Stimulated activated CD4-positive, alpha-beta T cell treated with anti-CD3 and anti-CD28 coated beads, Interleukin-12 subunit alpha, Interleukin-12 subunit beta, amount 100 ng/mL, for 24 hours (primary cell): ENCODE results near the gene TGM3.

Experiments used
- DNase-seq, 2 experiments: peaks; one replicate each; pipeline ENCODE4 v3.0.0-alpha.2; 2020; ENCODE audit warnings: low read depth in 2 of 2

TGM3 gene

DNA sequence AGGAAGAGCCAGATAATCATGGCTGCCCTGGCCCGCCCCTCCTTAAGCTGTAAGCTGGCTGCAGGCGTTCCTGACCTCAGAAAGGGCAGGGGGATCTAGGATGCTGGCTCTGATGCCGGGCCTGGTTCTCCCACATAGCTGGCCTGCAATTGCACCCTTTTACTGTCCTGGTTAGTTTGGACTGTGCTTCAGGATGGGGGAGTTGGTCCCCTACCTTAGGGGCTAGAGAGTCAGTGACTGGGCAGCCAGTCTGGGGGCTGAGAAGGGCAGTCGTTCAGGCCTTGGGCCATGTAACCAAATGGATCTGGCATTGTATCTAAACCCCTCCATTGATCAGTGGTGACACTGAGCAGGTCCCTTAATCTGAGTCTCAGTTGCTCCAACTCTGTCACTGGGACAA, 40.7 kb downstream of the TGM3 start:
- DNase-seq: no peak

- DNase-seq: no peak
Observed at GRCh38 chr20:2337142-2337541, 41.3 kb downstream of the TGM3 start.

GRCh38 chr20:2338411-2339066, 42.7 kb downstream of the TGM3 start:
- no peak for DNase-seq

GRCh38 chr20:2340136-2340535, 44.3 kb downstream of the TGM3 start:
- DNase-seq: no peak

- no peak for DNase-seq
Observed at GRCh38 chr20:2340823-2341222, 45.0 kb downstream of the TGM3 start.

- DNase-seq: no peak
Observed at GRCh38 chr20:2341336-2341735, 45.5 kb downstream of the TGM3 start.

GRCh38 chr20:2342243-2342642, 46.4 kb downstream of the TGM3 start:
- DNase-seq: no peak

- DNase-seq: no peak
Observed at GRCh38 chr20:2346188-2346587, 50.4 kb downstream of the TGM3 start.

GRCh38 chr20:2348336-2348735, 52.5 kb downstream of the TGM3 start:
- DNase-seq: no peak

- DNase-seq: no peak
Observed at GRCh38 chr20:2349801-2350200, 54.0 kb downstream of the TGM3 start.

- DNase-seq: no peak
Observed at GRCh38 chr20:2350606-2351005, 54.8 kb downstream of the TGM3 start.

GRCh38 chr20:2353231-2353630, 57.4 kb downstream of the TGM3 start:
- DNase-seq: no peak

DNA sequence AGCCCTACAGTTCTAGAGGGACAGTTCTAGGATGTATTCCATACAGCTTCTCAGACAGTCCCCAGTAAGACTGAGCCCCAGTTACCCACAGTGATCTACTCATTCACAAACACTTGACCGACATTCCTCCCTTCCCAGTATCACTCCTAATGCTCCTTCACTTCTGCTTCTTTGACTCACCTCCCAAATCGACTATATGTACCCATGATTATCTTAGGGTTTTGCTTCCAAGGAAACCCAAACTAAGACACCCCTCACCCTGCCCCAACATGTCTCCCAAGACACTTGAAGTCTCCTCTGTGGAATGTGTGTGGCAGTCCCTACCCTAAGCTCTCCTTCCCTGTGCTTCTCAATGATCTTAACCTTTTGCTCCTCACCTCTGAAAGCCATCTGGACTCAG, 61.3 kb downstream of the TGM3 start:
- no peak for DNase-seq

GRCh38 chr20:2358006-2358405, 62.2 kb downstream of the TGM3 start:
- DNase-seq: no peak

DNA sequence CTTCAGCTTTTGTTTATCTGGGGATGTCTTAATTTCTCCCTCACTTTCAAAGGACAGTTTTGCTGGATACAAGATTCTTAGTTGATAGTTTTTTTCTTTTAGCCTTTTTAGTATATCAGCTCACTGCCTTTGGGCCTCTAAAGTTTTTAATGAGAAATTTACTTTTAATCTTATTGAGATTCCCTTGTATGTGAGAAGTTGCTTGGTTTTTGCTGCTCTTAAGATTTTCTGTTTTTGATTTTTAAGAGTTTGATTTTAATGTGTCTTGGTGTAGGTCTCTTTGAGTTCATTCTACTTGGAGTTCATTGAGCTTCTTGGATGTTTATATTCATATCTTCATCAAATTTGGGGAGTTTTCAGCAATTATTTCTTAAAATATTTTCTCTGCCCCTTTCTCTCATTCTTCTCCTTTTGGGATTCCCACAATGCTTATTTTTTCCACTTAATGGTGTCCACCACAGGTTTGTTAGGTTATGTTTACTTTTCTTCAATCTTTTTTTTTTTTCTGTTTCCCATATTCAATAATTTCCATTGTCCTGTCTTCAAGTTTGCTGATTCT, 65.3 kb downstream of the TGM3 start:
- no peak for DNase-seq

- DNase-seq: no peak
Observed at GRCh38 chr20:2363187-2363586, 67.4 kb downstream of the TGM3 start.

DNA sequence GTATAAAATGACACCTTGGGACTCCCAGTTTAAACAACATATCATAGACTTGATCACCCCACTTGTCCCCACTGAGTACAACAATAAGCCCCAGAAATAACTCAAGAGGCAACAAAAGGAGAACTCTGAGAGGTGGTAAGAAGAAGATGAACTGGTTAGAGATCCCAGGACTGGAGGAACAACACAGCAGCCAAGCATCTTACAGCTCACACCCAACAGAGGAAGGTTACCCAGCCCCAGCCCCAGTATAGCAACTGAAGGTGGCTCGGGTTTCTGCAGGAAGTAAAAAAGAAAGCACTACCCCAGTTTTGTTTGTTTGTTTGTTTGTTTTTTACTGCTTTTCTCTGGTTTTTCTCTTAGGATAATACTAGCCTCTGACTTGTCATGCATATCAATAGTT, 67.8 kb downstream of the TGM3 start:
- DNase-seq: no peak

GRCh38 chr20:2364044-2364443, 68.2 kb downstream of the TGM3 start:
- no peak for DNase-seq

GRCh38 chr20:2365091-2365490, 69.3 kb downstream of the TGM3 start:
- no peak for DNase-seq

DNA sequence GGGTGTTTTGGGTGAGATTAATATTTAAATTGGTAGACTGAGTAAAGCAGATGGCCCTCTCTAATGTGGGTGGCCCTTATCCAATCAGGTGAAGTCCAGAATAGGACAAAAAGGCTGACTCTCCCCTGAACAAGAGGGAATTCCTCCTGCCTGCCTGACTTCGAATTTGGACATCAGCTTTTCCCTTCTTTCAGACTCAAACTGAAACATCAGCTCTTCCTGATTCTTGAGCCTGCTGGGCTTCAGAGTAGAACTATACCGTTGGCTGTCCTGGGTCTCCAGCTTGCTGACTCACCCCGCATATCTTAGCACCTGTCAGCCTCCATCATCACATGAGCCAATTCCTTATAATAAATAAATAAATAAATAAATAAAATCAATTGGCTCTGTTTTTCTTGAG, 69.9 kb downstream of the TGM3 start:
- DNase-seq: no peak

- no peak for DNase-seq
Observed at GRCh38 chr20:2368621-2369020, 72.8 kb downstream of the TGM3 start.

GRCh38 chr20:2373098-2373497, 77.3 kb downstream of the TGM3 start:
- no peak for DNase-seq

GRCh38 chr20:2374346-2375125, 78.7 kb downstream of the TGM3 start:
- DNase-seq: no peak
